ENCODE results near the gene KLHDC7B. TPM values are rescaled to one million over a fixed set of nuclear protein-coding genes. Genes with fewer than 3 reads are reported as not detected.

Gene KLHDC7B
- total and polyA plus RNA-seq, 10 of the 15 experiments (the other 5 are each of a cell fraction or from before 2014, with no cell fraction given) = 0.05 to 2.2 (median 0.93) TPM; not detected in 2

DNA sequence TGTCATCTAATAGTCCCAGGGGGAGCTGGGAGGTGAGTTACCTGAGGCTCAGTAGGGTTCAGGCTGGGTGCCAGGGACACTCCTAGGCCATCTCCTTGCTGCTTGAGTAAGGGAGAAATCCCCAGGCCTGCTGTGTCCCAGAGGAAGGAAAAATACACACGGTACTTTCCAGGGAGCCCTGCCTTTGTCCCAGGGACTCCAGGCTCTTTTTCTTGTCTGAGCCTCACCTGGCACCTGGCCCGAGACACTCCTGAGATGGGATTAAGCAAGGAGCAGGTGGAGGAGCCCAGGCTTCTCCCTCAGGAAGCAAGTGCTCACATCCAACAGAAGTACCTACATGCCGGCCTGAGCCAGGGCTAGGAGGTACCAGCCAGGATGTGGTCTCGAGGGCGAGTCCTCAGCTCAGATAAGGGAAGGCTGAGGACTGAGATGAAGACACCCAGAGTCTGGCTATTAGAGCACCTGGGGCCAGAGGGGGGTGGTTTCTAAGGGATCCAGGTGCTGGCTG is 899 bp upstream of the KLHDC7B start:
- no peak for FAIRE-seq
- H3K27me3 ChIP-seq (replicated peaks in 1 of 2; ENCODE audit: control insufficient read depth in 2 of 2, insufficient read depth in 2 of 2, low read length in 1 of 2) = peaks cover 0 to 1% of the 10 kb centered on the region in 2 experiments; a peak in 1 of 4 replicates
- SMC1A ChIA-PET (ENCODE audit: uncharacterized antibody, unreplicated experiment) = interaction anchor here (1.1 to 1.5 kb wide), 2 partner anchors 18 to 22 kb away, joined by 3 read pairs; partner anchors contain the start of gene SYCE3
- H4K20me1 ChIP-seq (ENCODE audit: control insufficient read depth, insufficient read depth) = no peaks in the 10 kb centered on the region
- in situ Hi-C loops (cut with MboI) (no loop called here), intact Hi-C loops (cut with micrococcal nuclease; ENCODE audit: unreplicated experiment) (loop anchor here (5.0 kb wide), 1 partner anchor 78 kb away; no protein-coding TSS in a partner anchor)
- no peak for DNase-seq (ENCODE audit: low read depth, low spot score)
- ATAC-seq = no peak
- peaks cover 5% of the 10 kb centered on the region for H3K79me2 ChIP-seq (ENCODE audit: control insufficient read depth, insufficient read depth, low read length)
- H3K36me3 ChIP-seq (ENCODE audit: control insufficient read depth in 2 of 2, insufficient read depth in 2 of 2, low read length in 1 of 2) = no peaks in the 10 kb centered on the region
- H3K4me3 ChIP-seq = no peak overlapping the region
- RAD21 ChIA-PET (ENCODE audit: unreplicated experiment) = interaction anchor here (0.9 to 2.6 kb wide), 3 partner anchors 10 to 19 kb away, joined by 3 to 9 read pairs (median 4); partner anchors contain the start of gene SYCE3
- H3K27ac ChIP-seq (ENCODE audit: control insufficient read depth, insufficient read depth) = peak overlapping the region; percentile 45; the same call in 1 of the 2 replicates
- no peaks in the 10 kb centered on the region for H3K9me3 ChIP-seq (replicated peaks; ENCODE audit: control insufficient read depth, insufficient read depth, low read length)
- no TSS peak for BruUV-seq (replicated peaks)
- POLR2A ChIA-PET = interaction anchor here (1.1 to 2.1 kb wide), 5 partner anchors 10 to 37 kb away, joined by 3 to 15 read pairs (median 6); partner anchors contain the start of genes LMF2, SCO2 and SYCE3
- no peak overlapping the region for H2AFZ ChIP-seq (ENCODE audit: control insufficient read depth, low read depth, low read length)
- whole genome bisulfite sequencing (ENCODE audit: insufficient coverage, insufficient replicate concordance, low lambda C conversion rate, missing lambda C conversion rate) = 31% methylated on average over 5 of the region's 5 CpGs
- H3K4me1 ChIP-seq (ENCODE audit: control insufficient read depth, insufficient read depth, low read length) = peaks cover 45% of the 10 kb centered on the region
- TF ChIP-seq POLR2AphosphoS5 (IDR thresholded peaks at IDR 0.05; ENCODE audit: low read length) (no peak), SMAD1 (IDR thresholded peaks at IDR 0.05; ENCODE audit: low read depth, partially characterized antibody) (no peak), SUPT20H (IDR thresholded peaks at IDR 0.05; ENCODE audit: borderline replicate concordance, control insufficient read depth, low read depth, low read length) (no peak), EED (IDR thresholded peaks at IDR 0.05; ENCODE audit: low read depth) (peak; percentile 36; the same call in 1 of the 2 replicates)
- TF ChIP-seq, protein P1, sequence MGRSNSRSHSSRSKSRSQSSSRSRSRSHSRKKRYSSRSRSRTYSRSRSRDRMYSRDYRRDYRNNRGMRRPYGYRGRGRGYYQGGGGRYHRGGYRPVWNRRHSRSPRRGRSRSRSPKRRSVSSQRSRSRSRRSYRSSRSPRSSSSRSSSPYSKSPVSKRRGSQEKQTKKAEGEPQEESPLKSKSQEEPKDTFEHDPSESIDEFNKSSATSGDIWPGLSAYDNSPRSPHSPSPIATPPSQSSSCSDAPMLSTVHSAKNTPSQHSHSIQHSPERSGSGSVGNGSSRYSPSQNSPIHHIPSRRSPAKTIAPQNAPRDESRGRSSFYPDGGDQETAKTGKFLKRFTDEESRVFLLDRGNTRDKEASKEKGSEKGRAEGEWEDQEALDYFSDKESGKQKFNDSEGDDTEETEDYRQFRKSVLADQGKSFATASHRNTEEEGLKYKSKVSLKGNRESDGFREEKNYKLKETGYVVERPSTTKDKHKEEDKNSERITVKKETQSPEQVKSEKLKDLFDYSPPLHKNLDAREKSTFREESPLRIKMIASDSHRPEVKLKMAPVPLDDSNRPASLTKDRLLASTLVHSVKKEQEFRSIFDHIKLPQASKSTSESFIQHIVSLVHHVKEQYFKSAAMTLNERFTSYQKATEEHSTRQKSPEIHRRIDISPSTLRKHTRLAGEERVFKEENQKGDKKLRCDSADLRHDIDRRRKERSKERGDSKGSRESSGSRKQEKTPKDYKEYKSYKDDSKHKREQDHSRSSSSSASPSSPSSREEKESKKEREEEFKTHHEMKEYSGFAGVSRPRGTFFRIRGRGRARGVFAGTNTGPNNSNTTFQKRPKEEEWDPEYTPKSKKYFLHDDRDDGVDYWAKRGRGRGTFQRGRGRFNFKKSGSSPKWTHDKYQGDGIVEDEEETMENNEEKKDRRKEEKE (IDR thresholded peaks at IDR 0.05) = no peak
- peak overlapping the region; percentile 31 for H3K4me2 ChIP-seq (ENCODE audit: control insufficient read depth, insufficient read depth)
- H3K9ac ChIP-seq (ENCODE audit: control insufficient read depth, insufficient read depth, low read length) = peak overlapping the region; percentile 51; the same call in 1 of the 2 replicates
- CTCF ChIA-PET = interaction anchor here (0.9 to 2.4 kb wide), 4 partner anchors 13 to 76 kb away, joined by 3 to 13 read pairs (median 5); partner anchors contain the start of genes SCO2 and SYCE3

All from GM12878 (cell line).